GDM1 (cell line): ENCODE results near the gene FAM110D.

Source experiments
- DNase-seq: peaks from one replicate; lab custom pipeline; 2025; lab: John Stamatoyannopoulos, UW

Gene FAM110D

DNA sequence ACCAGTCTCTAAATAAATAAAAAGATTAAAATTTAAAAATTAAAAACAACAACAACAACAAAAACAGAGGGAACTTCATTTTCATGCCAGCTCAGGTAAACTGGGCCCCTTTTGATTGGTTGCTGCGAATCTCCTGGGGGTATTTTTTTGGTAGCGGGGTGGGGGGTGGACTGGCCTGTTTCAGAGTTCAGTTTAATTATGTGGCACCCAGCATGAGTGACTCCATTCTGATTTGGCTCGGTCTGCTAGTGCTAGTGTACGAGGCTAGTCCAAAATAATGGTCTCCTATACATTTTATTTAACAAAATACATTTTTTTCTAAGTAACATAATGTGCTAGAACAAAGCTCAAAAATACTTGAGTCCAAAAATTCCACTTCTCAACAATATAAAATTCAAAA is 29.1 kb upstream of the FAM110D start:
- no peak for DNase-seq

DNA sequence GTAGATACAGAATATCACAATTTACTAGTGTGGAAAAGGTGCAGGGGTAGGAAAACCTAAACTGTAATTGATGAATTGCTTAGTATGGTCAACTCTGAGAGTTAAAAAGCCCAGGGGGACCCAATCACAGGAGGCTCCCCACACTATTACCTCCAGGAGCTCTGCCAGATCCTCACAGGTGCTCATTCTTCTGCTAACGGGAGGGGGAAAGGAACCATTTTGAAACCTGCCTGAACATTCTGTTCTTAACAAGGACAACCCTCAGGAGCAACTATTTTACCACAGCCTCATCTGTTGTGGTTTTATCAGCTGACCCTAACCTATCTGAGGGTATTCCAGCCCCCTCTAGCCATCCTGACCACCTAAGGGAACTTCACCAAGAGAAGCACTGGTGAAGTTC is 28.2 kb upstream of the FAM110D start:
- DNase-seq = no peak

DNA sequence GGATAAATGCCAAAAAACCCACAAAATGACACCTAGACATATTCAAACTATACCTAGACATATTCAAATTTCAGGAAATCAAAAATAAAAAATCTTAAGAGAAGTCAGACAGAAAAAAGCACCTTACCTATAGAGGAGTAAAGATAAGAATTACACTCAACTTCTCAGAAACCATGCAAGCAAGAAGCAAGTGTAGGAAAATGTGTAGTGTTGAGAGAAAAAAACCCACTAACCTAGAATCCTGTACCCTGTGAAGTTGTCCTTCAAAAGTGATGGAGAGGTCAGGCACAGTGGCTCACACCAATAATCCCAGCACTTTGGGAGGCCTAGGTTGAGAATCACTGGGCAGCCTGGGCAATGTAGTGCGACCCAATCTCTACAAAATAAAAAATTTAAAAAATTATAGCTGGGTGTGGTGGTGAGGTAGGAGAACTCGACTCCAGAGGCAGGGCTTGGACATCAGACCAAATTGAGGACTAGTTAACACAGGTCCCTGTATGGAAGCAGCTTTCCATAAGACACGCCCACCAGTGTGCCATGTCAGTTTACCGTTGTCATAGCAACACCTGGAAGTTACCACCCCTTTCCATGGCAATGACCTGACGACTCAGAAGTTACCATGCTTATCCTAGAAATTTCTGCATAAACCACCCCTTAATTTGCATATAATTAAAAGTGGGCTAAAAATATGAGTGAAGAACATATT is 26.6 kb upstream of the FAM110D start:
- DNase-seq = no peak

DNA sequence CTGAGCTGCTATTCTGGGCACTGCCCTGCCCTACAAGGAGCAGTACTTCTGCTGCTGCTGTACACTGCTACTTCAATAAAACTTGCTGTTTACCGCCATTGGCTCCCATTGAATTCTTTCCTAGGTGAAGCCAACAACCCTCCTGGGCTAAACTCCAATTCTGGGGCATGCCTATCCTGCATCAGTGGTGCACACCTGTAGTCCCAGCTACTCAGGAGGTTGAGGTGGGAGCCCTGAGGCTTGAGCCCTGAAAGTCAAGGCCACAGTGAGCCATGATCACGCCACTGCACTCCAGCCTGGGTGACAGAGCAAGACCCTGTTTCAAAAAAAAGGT is 26.1 kb upstream of the FAM110D start:
- no peak for DNase-seq

DNA sequence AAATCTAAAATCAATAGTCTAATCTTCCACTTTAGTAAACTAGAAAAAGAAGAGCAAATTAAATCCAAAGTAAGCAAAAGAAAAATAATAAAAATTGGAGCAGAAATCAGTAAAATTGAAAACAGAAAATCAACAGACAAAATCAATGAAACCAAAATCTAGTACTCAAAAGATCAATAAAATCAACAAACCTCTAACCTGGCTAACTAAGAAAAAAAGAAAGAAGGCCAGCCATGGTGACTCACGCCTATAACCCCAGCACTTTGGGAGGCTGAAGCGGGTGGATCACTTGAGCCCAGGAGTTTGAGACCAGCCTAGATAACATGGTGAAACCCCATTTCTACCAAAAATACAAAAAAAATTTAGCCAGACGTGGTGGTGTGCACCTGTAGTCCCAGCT is 24.4 kb upstream of the FAM110D start:
- DNase-seq = no peak

DNA sequence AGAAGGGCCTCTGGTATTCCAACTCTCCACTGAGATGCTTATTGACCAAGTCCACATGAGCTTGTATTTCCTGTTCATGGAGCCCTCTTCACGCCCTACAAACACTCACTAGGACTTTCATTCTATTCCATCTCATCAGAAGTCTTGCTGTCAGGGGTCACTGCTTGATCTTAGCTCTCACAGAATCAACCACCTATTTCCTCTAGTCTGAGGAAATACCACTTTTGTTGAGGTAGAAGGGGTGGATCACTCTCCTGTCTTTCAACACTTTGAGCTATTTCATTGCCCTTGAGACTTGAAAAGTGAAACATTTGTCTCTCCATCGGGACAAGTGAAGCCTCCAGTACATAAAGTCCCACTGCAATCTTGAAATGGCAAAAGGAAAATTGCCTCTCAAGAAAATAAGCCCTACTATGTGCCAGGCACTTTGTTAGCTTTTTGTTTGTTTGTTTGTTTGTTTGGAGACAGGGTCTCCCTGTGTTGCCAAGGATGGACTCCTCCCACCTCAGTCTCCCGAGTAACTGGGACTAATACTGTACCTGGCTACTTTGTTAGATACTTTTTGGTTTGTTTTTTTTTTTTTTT is 19.8 kb upstream of the FAM110D start:
- DNase-seq = peak; percentile 21

DNA sequence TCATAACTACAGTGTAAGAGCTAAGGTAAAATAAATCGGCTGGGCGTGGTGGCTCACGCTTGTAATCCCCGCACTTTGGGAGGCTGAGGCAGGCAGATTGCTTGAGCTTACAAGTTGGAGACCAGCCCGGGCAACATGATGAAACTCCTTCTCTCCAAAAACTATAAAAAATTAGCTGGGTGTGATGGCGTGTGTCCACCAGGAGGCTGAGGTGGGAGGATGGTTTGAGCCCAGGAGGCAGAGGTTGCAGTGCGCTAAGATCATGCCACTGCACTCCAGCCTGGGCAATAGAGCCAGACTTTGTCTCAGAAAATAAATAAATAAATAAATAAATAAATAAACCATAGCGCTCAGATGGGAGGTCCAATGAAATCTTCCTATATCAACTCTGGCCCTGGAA is 16.7 kb upstream of the FAM110D start:
- no peak for DNase-seq

DNA sequence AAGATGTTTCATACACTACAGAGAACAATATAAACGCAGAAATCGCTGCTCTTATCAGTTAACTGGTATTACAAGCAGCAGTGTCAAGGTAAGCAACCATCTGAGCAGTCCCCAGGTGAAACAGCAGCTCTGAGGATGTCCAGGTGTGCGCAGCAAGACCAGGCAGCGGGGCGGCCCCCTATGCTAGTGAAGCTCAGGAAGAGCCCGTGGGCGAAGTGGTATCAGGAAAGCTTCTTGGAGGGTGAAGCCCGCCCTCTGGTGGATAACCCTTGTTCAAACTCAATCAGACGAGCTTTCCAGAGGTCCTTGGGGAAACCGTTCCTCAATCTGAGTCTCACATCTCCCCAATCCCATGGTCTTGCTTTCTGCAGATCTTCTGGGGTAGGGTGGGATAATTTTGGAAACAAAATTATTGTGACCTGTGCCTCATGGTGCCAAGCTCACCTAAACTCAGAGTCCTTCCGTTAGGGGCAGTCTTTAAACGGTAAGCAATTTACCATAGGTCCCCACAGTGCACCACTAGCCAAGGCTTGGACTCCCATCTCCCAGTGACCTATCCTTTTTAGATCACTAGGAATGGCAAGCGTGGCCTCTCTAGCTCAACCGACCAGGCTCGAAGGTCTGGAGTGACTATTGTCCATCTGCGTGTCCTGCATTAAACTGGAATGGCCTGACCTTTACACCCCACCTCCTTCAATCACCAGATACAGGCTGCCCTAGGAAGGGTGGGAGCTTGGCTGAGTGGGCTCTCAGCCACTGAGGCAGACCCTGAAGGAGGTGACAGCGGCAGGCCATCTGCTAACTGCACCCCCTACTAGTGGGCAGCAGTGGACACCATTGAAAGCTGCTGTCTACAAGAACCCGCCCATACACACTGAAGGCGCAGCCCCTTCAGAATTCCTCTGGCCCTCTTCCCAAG is 13.6 kb upstream of the FAM110D start:
- DNase-seq = peak; percentile 66

DNA sequence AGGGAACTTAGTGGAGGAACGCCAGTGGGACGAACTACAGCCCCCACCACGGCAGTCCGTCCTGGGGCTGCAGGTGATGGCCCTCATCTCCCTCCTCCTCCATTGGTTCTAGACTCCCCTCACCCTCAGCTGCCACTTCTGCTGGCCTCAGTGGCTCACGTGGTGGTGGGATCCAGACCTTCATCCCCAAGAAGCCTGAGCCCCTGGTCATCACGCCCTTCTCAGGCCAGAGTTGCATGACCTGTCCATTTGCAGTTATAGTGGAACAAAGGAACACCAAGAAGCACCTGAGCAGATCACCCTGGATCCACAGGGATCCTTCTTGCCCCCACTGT is 13.0 kb upstream of the FAM110D start:
- no peak for DNase-seq

DNA sequence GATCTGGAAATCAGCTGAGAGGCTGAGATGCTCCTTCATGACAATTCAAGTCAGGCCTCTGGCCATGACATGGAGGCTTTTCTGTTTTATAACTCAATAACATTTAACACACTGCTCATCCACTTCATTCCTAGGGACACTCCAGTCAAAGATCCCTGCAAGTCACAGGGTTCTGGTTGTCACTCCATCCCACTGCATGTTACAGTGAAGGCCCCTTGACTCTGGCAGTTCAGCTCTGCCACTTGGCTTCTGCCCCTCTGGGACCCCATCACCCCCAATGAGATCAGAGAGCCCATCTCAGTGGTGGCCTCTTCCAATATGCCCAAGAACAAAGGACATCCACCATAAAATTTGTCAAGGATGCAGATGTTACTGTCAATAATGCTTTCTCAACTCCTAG is 10.0 kb upstream of the FAM110D start:
- DNase-seq = no peak

DNA sequence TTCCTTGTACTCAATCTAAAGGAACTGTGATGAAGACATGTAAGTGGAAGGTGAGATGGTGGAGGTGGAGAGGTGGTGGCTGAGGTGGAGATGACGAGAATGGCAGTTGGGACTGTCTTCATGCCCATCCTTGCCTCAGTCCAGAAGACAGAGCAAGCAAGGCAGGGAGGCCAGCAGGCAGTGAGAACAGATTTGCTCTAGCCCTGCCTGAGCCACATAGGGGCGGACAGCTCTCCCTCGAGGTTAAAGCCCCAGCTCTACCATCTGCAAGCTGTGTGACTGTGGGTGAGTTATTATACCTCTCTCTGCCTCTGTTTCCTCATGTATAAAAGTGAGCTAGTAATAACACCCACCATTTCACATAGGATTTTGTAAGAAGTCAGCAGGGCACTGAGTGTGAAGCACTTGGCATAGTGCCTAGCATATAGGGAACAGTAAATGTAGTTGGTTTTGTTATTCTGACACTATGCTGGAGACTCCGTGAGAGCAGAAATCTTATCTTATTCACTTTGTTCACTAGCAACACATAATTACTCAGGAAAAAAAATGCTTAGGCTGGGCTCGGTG is 4.8 kb upstream of the FAM110D start:
- no peak for DNase-seq

DNA sequence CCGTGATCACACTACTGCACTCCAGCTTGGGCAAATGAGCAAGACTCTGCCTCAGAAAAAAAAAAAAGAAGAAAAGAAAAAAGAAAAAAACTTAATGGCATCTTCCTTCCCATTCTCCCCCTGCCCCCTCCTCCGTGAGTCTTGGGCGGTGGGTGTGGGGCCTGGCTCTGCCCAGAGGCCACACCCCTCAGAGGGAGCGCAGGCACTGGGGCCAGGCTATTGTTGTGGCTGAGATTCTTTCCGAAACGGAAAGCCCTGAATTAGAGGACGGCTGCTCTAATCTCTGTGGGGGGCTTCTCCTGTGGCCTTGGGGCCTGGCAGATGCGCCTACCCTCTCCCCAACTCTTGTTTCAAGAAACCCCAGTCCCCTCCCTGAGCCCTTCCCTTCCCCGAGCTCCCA is 4.1 kb upstream of the FAM110D start:
- DNase-seq = no peak

DNA sequence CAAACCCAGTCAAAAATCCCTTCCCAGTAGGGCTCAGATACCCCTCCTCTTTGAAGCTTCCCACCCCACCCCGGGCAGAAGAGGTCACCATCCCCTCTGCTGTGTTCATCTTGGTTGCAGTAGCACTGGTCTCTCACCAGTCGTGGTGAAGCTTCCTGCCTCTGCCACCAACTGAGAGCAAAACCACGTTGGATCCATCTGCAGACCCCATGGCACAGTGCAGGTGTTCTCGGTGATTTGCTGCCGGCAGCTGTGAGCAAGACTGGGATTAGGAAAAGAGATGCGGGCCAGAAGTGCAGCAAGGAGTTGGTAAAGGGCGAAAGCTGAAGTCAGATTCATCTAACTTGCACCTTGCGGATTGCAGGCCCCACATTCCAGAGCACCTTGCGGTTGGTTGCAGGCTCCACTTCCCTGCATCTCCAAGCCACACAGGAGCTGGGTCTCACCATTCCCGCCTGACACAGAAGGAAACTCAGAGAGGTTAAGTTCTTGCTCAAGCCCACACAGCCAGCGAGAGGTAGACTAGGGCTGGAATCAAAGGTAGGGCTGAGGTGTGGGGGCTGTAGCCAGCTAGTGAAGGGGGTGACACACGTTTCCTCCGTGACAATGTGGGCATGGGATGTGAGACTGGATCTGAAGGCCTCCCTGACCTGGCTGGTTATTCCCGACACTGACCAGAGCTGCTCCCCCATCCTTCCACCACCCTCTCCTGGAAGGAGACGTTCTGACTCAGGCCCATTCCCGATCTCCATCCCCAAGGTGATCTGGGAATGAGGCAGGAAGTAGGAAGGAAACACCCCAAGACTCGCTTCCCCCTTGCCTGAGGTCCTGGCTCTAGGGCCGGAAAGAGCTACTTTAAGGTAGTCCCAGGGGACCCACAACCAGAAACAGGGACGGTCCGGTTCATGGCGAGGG is 3.3 kb upstream of the FAM110D start:
- no peak for DNase-seq

DNA sequence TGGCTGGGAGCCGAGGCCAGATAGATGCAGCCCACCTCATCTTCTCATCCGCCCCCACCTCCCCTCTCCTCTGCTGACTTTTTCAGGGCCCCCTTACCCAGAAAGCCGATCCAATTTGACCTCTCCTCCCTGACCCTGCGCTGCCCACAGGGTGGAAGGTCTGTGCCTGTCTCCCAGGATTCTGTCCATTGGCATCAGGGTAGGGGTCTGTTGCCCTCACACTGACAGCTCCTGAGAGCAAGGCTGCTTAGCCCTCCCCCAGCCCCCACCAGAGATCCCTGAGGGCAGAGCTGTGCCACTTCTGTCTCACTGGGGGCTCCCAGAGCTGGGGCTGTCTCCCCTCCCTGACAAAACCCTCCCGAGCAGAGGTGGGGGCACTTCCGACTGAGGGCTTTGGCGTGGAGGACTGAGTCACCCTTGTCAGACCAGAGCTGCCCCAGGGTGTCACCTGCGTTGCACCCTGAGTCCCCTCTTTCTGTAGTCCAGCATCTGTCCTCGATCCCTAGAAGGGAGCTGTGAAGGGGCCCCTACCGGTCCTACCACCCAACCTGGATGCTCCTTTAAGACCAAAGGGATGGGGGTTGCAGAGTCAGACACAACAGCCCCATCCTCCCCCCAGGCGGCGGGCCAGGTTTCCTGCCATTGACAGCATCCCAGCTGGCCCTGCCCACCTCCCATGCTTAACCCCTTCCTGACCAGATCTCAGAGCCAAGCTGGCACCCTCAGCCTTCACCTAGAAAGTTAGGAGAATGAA is 2.4 kb upstream of the FAM110D start:
- peak; percentile 51 for DNase-seq

DNA sequence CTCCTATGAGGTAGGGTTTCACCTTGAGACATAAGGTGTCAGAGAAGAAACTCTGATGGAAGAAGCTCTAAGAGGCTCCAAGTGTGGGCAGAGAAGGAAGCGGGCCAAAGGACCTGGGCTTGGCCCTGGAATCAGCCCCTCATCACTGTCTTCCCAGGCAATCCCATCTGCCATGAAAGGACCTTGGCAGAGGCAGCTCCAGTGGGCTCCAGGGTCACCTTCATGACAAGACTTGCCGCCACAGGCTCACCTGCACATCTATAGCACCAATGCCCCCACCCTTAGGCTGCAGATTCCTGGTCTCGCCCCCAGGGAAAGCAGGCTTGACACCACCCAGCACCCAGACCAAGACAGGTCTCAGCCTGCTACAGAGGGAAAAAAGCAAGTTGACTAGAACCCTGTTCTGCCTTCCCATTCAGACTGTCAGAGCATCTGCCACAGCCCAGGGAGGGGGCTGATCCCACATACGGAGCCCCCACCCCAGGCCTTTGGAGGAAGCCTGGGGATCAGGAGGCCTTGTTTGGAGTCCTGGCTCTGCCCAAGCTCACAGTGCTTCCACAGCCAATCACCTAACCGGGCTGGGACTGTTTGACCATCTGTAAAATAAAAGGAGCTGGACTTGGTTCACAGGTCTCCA is 490 bp upstream of the FAM110D start:
- no peak for DNase-seq

DNA sequence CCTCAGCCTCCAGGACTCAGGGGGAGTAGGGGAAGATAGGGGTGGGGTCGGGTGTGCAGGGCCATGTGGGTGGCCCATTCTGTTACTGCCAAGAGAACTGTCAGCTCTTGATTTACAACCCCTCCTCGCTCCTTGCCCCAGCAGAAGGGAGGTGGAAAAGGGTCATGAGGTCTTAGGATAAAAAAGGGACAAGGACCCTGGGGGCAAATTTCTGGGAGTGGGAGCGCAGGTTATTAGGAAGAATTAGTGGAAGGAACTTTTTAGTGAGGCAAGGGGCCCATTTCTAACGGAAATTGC is 812 bp downstream of the FAM110D start:
- no peak for DNase-seq

DNA sequence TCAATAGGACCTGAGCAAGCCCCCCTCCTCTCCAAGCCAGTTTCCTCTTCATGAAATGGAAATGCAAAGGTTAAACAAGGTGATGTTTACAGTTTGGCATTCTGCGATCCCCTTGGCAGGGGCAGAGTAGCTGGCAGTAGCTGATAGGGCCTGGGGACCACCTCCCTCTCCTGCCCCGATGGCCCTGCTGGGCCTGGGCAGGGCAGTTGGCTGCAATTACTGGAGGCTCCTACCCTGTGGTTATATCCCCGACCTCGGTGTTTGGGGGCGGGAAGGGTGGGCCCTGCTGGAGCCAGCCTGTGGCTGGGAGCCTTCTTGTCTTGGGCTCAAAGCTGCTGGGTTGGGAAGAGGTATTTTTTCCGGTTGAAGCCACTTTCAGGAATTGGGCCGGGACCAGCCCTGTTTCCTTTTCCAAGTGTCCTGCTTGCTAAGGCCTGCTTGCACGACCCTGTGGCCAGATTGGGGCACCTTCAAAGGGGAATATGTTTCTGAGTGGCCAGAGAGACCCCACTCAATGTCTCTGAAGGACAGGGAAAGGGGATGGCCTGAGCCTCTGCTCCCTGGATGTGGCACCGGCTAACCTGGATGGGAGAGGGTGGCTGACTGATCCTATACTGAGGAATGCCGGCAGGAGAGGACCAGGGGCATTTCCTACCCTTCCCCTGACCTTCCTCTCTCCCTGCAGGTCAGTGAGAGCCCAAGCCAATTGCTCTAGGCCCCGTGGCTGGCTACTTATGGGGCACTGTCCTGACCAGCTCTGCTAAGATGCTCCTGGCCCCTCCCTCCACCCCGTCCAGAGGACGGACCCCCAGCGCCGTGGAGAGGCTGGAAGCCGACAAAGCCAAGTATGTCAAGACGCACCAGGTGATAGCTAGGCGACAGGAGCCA is 1.9 kb downstream of the FAM110D start:
- DNase-seq = no peak

DNA sequence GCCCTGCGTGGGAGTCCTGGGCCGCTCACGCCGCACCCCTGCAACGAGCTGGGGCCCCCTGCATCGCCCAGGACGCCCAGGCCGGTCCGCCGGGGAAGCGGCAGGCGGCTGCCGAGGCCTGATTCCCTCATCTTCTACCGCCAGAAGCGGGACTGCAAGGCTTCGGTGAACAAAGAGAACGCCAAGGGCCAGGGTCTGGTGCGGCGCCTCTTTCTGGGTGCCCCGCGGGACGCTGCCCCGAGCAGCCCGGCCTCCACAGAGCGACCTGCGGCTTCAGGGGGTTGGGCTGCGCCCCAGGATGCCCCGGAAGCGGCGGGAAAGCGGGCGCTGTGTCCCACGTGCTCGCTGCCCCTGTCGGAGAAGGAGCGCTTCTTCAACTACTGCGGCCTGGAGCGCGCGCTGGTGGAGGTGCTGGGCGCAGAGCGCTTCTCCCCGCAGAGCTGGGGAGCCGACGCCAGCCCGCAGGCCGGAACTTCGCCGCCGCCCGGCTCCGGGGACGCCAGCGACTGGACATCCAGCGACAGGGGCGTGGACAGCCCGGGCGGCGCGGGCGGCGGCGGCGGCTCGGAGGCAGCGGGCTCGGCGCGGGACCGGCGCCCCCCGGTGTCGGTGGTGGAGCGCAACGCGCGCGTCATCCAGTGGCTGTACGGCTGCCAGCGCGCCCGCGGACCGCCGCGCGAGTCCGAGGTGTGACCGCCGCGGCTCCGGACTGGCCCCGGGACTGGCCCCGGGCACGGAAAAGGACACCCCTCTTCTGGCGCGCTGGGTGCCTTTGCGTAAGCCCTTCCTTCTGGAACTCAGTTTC is 2.7 kb downstream of the FAM110D start:
- DNase-seq = no peak

DNA sequence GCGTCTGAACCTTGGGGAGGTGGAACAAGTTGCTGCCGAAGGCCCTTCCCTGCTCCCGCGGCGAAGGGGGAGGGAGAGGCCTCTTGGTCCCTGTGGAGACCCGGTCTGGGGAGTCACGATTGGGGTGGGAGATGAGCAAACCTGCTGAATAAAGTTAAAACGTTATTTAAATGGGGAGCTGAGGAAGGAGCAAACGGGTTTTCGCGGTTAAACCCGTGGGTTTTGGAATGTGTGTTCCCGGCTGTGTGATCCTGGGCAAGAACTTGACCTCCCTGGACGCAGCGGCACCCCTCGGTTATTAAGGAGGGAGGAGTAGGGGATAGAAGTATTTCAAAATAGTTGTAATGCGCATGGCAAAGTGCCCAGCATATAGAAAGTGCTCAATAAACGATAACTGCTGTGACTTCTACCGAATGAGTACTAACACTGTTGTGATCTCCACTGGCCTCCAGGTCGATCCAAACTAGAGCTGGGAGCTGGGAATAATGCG is 3.4 kb downstream of the FAM110D start:
- DNase-seq = no peak
